GM21825 (cell line): ENCODE results near the gene COL6A3.
"Not testable (repeated sequence)": the region's sequence is repeated elsewhere in the genome, so short reads cannot be mapped to it uniquely, and the experiment has no call there.

Experiments used
- ATAC-seq: cut with Tn5 transposase; IDR thresholded peaks from one replicate; pipeline ENCODE4 v1.9.1; 2021; ENCODE audit warnings: mild to moderate bottlenecking, moderate library complexity; ENCODE audit not compliant: unreplicated experiment

The COL6A3 gene

GRCh38 chr2:237321746-237322145 lies 92.2 kb downstream of the COL6A3 start:
- ATAC-seq, result no peak

DNA sequence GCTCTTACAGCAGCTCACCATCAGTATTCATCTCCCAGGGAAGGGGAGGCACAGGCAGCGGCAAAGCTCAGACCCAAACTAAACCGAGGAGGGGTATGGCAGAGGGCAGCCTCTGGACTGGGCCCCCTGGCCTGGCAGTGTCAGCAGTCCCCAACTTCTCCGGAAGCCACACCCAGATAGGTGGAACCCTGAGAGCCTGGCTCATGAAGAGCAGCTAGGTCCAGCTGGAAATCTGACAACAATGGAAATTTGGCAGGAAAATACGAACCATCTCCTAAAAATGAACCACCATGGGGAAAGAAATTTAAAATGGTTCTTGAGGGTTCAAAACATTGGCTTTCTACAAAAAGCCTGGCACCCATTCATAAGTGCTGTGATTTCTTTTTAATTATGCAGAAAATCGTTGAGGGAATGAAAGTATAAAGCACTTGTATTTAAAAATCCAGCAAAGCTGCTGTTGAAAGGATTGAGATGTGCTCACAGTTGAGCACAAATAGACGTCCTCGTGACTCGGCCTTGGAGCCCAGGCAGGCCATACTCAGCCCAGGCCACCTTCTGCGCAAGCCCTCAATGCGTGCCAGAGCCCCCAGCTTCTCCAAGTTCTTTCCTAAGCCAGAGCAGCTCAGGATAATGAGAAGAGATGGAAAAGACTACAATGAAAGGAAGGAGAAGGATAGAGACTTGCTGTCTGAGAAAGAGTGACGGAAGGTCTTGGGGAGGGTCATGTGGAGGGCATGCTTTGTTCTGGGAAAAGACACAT lies 93.0 kb downstream of the COL6A3 start:
- ATAC-seq, result no peak

DNA sequence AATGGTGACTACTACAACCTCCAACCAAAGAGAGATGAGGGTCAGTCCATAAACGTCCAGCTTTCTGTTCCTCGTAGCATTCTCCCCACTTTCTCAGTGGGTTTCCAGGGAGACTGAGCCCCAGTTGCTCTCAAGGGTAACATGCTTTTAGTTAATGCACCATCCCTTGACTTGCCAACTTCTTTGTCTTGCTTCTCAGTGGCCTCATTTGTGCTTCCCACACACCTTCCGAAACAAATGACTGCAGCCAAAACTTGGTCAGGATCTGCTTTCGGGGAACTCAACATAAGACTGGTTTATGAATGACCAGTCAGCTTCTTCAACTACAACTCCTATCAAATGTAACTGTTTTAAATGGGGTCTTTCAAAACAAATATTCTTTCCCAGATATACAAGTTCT lies 94.1 kb downstream of the COL6A3 start:
- no peak for ATAC-seq

- ATAC-seq, result no peak
Observed at GRCh38 chr2:237319086-237319820, 94.7 kb downstream of the COL6A3 start.

GRCh38 chr2:237316339-237316738 lies 97.6 kb downstream of the COL6A3 start:
- ATAC-seq, result no peak

DNA sequence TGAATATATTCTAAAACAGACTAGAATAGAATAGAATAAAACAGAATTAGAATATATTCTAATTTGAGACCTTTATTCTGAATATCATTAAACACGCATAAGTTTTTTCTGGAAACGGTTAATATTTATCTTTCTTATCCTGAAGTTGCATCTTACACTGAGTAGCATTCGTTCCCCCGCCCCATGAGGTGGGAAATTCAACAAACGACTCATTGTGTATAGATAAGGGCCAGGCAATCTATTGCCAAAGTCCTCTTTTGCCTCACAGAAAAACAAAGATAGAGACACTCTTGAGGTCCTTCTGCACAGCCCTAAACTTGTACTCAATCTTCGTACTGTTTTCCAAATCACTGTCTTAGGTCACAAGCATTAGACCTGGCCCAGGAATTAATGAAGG lies 98.1 kb downstream of the COL6A3 start:
- ATAC-seq, result no peak

DNA sequence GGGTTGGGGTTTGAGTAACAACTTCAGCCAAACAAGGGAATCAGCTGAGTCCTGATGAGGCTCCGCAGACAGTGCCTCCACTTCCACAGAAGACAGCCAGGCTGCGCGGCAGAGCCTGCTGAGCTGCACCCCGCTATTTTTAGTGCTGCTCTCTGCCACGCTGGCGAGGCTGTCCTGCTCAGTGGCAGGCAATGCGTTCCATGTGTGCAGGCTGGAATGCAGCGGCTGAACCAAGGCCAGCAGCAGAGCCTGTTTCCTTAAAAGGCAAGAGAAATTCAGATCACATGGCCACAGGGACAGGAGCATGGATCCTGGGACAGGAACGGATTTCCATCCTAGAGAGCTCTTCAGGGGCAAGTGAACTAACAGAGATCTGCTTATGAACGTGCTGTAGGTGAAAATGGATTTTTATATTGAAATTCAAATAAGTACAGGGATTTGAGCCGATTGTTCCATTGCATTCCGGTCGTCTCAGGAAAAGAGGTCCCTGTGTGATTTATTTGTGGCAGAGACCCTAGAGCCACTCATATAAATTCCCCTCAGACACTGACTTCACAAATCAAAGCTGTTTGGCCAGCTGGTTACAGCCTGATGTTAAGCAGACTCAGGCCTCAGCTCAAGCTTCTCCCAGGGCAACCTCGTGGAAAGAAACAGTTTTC lies 98.7 kb downstream of the COL6A3 start:
- ATAC-seq, result no peak

- no peak for ATAC-seq
Observed at GRCh38 chr2:237314681-237315080, 99.3 kb downstream of the COL6A3 start.

DNA sequence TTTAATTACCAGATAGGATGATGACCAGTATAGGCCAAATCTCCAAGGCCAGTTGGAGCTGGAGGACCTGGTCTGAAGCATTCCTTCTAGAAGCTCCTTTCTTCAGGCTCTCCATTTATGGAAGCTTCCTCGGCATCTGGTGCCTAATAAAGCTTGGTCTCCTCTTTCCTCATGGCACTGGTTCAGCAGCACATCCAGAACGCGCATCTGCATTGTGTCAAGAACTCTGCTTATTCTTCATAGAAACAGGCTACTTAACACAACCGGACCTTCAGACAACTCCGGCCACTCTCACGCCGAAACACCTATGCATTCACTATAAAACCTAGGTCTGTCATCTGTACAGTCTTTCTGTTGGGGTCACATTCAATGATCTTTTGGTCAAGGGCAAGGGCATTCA lies 99.8 kb downstream of the COL6A3 start:
- ATAC-seq, result no peak

DNA sequence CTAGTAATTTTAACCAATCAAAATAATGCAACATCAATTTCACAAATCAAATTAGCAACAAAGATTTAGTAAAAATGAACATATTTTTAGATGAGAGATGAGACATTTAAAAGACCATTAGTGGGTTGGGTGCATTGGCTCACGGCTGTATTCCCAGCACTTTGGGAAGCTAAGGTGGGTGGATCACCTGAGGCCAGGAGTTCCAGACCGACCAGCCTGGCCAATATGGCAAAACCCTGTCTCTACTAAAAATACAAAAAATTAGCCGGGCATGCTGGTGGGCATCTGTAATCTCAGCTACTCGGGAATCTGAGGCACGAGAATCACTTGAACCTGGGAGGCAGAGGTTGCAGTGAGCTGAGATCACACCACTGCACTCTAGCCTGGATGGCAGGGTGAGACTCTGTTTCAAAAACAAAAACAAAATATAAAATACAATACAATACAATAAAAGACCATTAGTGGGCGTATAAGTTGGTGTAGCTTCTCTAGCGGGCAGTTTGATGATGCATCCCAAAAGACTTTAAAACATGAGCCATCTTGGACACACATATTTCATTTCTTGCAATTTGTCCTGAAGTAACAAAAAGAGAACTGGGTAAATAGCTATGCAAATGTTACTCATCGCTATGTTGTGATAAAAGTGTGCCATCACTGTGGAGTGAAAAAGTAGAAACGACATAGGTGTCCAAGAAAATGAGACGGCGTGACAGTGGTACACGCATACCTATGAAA lies 101.8 kb downstream of the COL6A3 start:
- ATAC-seq, result no peak

GRCh38 chr2:237310515-237311114 lies 103.3 kb downstream of the COL6A3 start:
- no peak for ATAC-seq

- no peak for ATAC-seq
Observed at GRCh38 chr2:237309416-237309815, 104.5 kb downstream of the COL6A3 start.

DNA sequence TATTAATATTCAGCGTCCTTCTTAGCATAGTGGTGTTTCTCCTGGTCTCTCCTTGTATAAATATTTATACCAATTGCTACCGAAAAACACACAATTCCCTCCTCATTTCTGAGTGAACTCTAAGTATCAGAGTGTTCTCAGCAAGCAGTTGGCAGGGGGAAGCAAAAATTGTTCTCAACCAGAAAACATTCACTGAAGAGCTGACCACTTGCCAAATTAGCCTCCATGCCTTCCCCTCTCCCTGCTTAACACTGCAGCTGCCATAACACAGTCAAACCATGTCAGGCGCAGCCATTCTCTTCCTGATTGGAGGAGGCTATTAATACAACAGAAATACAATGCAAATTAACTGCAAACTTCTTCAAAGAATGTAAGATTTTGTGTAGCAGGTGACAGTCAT lies 105.0 kb downstream of the COL6A3 start:
- ATAC-seq, result no peak

- ATAC-seq, result no peak
Observed at GRCh38 chr2:237307474-237307873, 106.5 kb downstream of the COL6A3 start.

DNA sequence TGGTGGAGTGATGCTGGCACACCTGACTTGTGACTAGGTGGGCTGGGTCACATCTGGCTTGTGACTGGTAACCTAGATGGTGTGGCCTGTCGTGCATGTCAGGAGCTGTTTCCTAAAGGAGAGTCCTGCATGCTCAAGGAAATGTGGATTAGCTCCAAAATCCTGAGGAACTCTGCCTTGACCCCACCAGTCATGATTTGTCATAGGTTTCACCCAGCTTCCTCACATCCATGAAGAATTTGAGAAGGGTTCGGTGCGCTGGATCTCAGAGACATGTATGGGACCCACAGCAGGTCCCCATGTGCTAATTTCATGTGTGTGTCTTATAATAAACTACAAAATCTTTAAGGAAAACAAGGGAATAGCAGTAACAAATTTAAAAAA lies 107.2 kb downstream of the COL6A3 start:
- no peak for ATAC-seq

- ATAC-seq, result no peak
Observed at GRCh38 chr2:237306083-237306786, 107.7 kb downstream of the COL6A3 start.

DNA sequence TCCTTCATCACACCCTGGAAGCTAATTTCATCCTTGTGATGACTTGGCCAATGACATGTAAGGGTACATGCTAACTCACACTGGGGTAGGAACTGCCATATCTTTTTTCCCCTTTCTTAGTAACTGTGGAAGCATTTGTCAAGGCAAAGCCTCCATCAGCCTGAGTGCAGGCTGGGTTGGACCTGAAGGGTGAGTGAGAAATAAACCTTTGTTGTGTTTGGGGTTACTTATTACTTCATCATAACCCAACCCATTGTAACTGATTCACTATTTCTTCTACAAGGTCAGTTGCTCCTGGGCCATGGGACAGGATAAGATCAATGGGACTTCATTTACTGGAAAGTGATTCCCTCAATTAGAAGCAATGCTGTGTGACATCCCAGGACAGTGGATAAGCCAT lies 108.4 kb downstream of the COL6A3 start:
- ATAC-seq, result no peak

- ATAC-seq, result no peak
Observed at GRCh38 chr2:237304763-237305514, 109.0 kb downstream of the COL6A3 start.

DNA sequence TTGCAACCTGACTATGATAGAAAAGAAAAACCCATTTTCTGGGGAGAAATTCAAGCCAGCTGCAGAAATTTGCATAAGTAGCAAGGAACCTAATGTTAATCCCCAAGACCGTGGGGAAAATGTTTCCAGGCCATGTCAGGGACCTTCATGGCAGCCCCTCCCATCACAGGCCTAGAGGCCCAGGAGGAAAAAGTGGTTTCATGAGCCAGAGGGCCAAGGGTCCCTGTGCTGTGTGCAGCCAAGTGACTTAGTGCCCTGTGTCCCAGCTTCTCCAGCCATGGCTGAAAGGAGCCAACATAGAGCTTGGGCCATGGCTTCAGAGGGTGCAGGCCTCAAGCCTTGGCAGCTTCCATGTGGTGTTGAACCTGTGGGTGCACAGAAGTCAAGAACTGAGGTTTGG lies 110.7 kb downstream of the COL6A3 start:
- not testable (repeated sequence) for ATAC-seq

- ATAC-seq, result no peak
Observed at GRCh38 chr2:237301595-237301994, 112.4 kb downstream of the COL6A3 start.
